ENCODE measurements around the gene SLC43A2.

DNA sequence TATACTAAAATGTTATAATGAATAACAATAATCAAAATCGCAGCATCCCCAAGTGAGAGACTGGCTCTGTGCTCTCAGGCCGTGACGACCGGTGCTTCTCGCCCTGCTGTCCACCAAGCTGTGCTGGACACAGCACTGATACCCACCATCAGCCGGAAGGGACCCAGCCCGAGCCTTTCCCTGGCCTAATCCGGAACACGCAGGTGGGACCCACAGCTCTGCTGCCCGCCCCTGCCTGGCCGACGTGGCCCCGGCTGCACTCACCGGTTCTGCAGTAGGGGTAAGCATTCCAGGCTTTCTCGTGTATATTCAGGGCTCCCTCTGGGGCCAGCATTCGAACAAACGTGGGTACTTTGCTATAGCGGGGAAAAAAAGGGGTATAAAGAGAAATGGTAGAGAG is 80.6 kb downstream of the SLC43A2 start:
- TF ChIP-seq, protein P1, sequence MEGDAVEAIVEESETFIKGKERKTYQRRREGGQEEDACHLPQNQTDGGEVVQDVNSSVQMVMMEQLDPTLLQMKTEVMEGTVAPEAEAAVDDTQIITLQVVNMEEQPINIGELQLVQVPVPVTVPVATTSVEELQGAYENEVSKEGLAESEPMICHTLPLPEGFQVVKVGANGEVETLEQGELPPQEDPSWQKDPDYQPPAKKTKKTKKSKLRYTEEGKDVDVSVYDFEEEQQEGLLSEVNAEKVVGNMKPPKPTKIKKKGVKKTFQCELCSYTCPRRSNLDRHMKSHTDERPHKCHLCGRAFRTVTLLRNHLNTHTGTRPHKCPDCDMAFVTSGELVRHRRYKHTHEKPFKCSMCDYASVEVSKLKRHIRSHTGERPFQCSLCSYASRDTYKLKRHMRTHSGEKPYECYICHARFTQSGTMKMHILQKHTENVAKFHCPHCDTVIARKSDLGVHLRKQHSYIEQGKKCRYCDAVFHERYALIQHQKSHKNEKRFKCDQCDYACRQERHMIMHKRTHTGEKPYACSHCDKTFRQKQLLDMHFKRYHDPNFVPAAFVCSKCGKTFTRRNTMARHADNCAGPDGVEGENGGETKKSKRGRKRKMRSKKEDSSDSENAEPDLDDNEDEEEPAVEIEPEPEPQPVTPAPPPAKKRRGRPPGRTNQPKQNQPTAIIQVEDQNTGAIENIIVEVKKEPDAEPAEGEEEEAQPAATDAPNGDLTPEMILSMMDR (IDR thresholded peaks at IDR 0.05): no peak
- no peak for TF ChIP-seq POLR2AphosphoS5 (IDR thresholded peaks at IDR 0.05)
- TF ChIP-seq POLR2A (IDR thresholded peaks at IDR 0.05): no peak

Data from suprapubic skin (tissue), 4 donors.